Measurements from ENCODE around the gene TRIM29.
A peak's percentile ranks its signal among the peaks of the same experiment; 100 is the strongest.

The TRIM29 gene

DNA sequence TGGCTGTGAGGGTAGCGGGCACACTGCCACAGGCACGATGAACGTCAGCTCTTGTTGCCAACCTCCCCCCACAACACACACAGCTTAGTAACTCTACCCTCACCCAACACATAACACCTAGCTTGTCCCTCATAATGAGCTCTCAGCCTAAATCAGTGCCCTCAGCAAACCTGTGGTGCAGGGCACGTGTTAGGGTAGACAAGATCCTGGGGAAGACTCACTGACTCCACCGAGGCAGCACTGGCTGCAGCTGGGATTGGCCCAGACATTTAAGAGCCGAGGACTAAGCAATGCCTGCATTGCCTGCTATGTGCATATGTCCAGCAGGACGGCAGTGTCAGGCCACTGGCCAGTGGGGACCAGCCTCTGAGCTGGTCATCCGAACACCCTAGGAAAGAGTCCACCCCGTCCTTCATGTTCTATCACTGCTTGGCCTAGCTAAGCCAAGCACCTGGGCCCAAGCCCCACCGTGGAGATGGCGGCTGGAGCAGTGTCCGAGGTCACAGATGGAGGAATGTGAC, 32.9 kb upstream of the TRIM29 start:
- Histone ChIP-seq H3K14ac (ENCODE audit: low read length) (no peak overlapping the region), H2AK5ac (ENCODE audit: low read depth, low read length) (peak overlapping the region; percentile 6), H3K9ac (ENCODE audit: low read depth, low read length, poor library complexity) (peak overlapping the region; percentile 5), H3K27ac (replicated peaks; ENCODE audit: low read length) (no peak overlapping the region), H3K4me2 (ENCODE audit: insufficient read depth, low read length, poor library complexity, severe bottlenecking) (no peak overlapping the region), H2BK120ac (ENCODE audit: low read depth, low read length) (no peak overlapping the region), H2BK15ac (ENCODE audit: low read length) (peak overlapping the region; percentile 13), H4K8ac (ENCODE audit: low read depth, low read length) (no peak overlapping the region), H2BK5ac (ENCODE audit: low read length) (no peak overlapping the region), H3K4ac (ENCODE audit: low read length) (no peak overlapping the region), H3K27me3 (ENCODE audit: control insufficient read depth in 3 of 3, insufficient read depth in 3 of 3, low read depth in 1 of 3, low read length in 3 of 3) (peaks cover 0 to 56% (median 45%) of the 10 kb centered on the region in 3 experiments), H4K91ac (ENCODE audit: low read depth, low read length, poor library complexity) (no peak overlapping the region), H3K36me3 (replicated peaks in 1 of 2; ENCODE audit: control insufficient read depth in 2 of 2, insufficient read depth in 2 of 2, low read length in 2 of 2) (no peaks in the 10 kb centered on the region), H3K18ac (ENCODE audit: low read length) (peak overlapping the region; percentile 20), H3K23ac (ENCODE audit: low read depth, low read length, poor library complexity) (no peak overlapping the region), H3K9me3 (replicated peaks in 1 of 2; ENCODE audit: control insufficient read depth in 2 of 2, insufficient read depth in 1 of 2, low read depth in 1 of 2, low read length in 2 of 2) (peaks cover 0 to 2% of the 10 kb centered on the region in 2 donors), H3K4me1 (ENCODE audit: control insufficient read depth in 2 of 2, insufficient read depth in 1 of 2, low read depth in 1 of 2, low read length in 2 of 2) (peaks cover 5 to 7% of the 10 kb centered on the region in 2 donors), H2AFZ (ENCODE audit: low read length) (no peak overlapping the region), H2BK12ac (ENCODE audit: low read length) (peak overlapping the region; percentile 4), H3K79me1 (ENCODE audit: low read depth, low read length) (no peaks in the 10 kb centered on the region), H3K4me3 (ENCODE audit: low read length in 2 of 2) (no peak overlapping the region)
- WGBS, 2 donors (ENCODE audit: extremely low coverage in 2 of 2, insufficient read length in 2 of 2, insufficient replicate concordance in 1 of 2), result no CpG with 5 or more reads among the region's 12 CpGs
- no peak for DNase-seq (ENCODE audit: low spot score)

DNA sequence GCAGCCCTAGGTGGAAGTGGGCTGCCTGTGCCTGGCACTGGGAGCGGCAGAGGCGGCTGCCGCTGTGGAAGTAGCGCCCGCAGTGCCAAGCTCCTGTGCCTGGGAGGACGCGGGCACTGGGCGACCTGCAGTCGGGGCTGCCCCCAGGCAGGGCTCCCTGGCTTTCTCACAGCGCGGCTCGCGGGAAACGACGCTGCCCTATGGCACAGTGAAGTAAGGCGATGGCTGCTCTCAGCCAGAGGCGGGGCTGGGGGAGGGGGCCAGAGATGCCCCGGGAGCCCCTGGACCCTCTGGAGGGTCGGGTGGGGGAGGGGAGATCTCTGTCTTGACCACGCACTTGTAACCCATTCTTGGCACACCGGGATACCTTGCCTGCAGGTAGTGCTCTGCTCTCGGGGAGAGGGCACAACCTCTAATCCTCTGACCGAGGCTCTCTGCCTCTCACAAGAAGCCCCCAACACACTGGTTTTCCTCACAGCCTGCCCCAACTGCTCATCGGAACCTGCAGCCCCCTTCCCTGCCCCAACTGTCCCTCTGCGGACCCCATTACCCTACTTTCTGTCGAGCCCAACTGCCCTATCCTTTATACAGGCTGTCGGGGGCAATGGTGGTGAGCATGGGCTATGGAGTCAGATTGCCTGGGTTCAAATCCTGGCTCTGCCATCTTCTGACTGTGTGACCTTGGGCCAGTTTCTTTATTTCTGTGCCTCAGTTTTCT, 32.2 kb upstream of the TRIM29 start:
- no CpG with 5 or more reads among the region's 27 CpGs for WGBS, 2 donors (ENCODE audit: extremely low coverage in 2 of 2, insufficient read length in 2 of 2, insufficient replicate concordance in 1 of 2)
- Histone ChIP-seq H4K8ac (ENCODE audit: low read depth, low read length) (no peak overlapping the region), H2AK5ac (ENCODE audit: low read depth, low read length) (peak overlapping the region; percentile 50), H3K4me2 (ENCODE audit: insufficient read depth, low read length, poor library complexity, severe bottlenecking) (no peak overlapping the region), H2BK120ac (ENCODE audit: low read depth, low read length) (no peak overlapping the region), H3K27me3 (ENCODE audit: control insufficient read depth in 3 of 3, insufficient read depth in 3 of 3, low read depth in 1 of 3, low read length in 3 of 3) (peaks cover 0 to 56% (median 45%) of the 10 kb centered on the region in 3 experiments), H2BK5ac (ENCODE audit: low read length) (no peak overlapping the region), H3K23ac (ENCODE audit: low read depth, low read length, poor library complexity) (peak overlapping the region; percentile 18), H2BK15ac (ENCODE audit: low read length) (peak overlapping the region; percentile 61), H2BK12ac (ENCODE audit: low read length) (peak overlapping the region; percentile 27), H3K14ac (ENCODE audit: low read length) (no peak overlapping the region), H3K79me1 (ENCODE audit: low read depth, low read length) (no peaks in the 10 kb centered on the region), H4K91ac (ENCODE audit: low read depth, low read length, poor library complexity) (no peak overlapping the region), H3K4me3 (ENCODE audit: low read length in 2 of 2) (peak overlapping the region in 1 of 2 donors; percentile 54), H3K4me1 (ENCODE audit: control insufficient read depth in 2 of 2, insufficient read depth in 1 of 2, low read depth in 1 of 2, low read length in 2 of 2) (peaks cover 5 to 7% of the 10 kb centered on the region in 2 donors), H3K36me3 (replicated peaks in 1 of 2; ENCODE audit: control insufficient read depth in 2 of 2, insufficient read depth in 2 of 2, low read length in 2 of 2) (no peaks in the 10 kb centered on the region), H3K27ac (replicated peaks; ENCODE audit: low read length) (no peak overlapping the region), H3K18ac (ENCODE audit: low read length) (peak overlapping the region; percentile 80), H3K9ac (ENCODE audit: low read depth, low read length, poor library complexity) (no peak overlapping the region), H3K4ac (ENCODE audit: low read length) (no peak overlapping the region), H3K9me3 (replicated peaks in 1 of 2; ENCODE audit: control insufficient read depth in 2 of 2, insufficient read depth in 1 of 2, low read depth in 1 of 2, low read length in 2 of 2) (peaks cover 0 to 2% of the 10 kb centered on the region in 2 donors), H2AFZ (ENCODE audit: low read length) (no peak overlapping the region)
- no peak for DNase-seq (ENCODE audit: low spot score)

DNA sequence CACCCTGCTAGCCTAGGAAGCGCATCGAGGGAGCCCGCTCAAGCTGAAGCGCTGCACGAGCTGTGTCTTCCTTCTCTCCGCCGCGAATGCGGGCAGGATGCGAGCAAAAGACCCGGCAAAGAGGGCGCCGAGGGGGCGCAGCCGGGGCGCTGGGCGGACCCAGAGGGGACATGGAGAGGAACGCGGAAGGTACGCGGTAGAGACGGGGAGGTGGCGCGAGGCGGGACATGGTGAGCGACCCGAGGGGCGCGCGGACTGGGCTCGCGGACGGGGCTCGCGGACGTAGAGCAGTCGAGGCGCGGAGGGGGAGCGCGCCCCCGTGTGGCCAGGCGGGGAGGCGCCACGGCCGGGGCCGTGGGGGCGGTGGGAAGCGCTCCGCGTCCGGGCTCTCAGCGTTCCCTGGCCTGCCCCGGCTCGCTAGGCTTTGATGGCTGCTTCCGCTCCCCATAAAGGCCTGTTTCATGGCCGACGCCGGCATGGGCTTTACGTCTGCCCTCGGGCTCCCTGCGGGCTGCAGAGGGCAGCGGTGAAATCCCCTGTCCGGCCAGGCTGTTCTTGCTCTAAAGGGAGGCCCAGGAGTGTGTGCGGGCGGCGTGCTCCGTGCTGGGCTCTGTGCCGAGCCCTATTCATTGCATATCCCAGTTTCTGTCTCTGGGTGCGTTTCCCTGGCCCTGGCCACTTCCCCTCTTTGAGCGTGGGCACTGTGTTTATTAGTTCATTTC, 31.2 kb upstream of the TRIM29 start:
- no CpG with 5 or more reads among the region's 71 CpGs for WGBS, 2 donors (ENCODE audit: extremely low coverage in 2 of 2, insufficient read length in 2 of 2, insufficient replicate concordance in 1 of 2)
- Histone ChIP-seq H3K4me1 (ENCODE audit: control insufficient read depth in 2 of 2, insufficient read depth in 1 of 2, low read depth in 1 of 2, low read length in 2 of 2) (peaks cover 5 to 7% of the 10 kb centered on the region in 2 donors), H3K27me3 (ENCODE audit: control insufficient read depth in 3 of 3, insufficient read depth in 3 of 3, low read depth in 1 of 3, low read length in 3 of 3) (peaks cover 0 to 56% (median 45%) of the 10 kb centered on the region in 3 experiments)

More for the DNA sequence above, 31.2 kb upstream of the TRIM29 start:
- Histone ChIP-seq H3K36me3 (replicated peaks in 1 of 2; ENCODE audit: control insufficient read depth in 2 of 2, insufficient read depth in 2 of 2, low read length in 2 of 2) (no peaks in the 10 kb centered on the region), H2BK5ac (ENCODE audit: low read length) (peak overlapping the region; percentile 17), H2AFZ (ENCODE audit: low read length) (peak overlapping the region; percentile 95), H3K9me3 (replicated peaks in 1 of 2; ENCODE audit: control insufficient read depth in 2 of 2, insufficient read depth in 1 of 2, low read depth in 1 of 2, low read length in 2 of 2) (peaks cover 0 to 2% of the 10 kb centered on the region in 2 donors), H2BK15ac (ENCODE audit: low read length) (peak overlapping the region; percentile 61), H4K91ac (ENCODE audit: low read depth, low read length, poor library complexity) (no peak overlapping the region), H3K9ac (ENCODE audit: low read depth, low read length, poor library complexity) (peak overlapping the region; percentile 83), H3K4me2 (ENCODE audit: insufficient read depth, low read length, poor library complexity, severe bottlenecking) (peak overlapping the region; percentile 92), H2BK120ac (ENCODE audit: low read depth, low read length) (peak overlapping the region; percentile 43), H4K8ac (ENCODE audit: low read depth, low read length) (no peak overlapping the region), H3K4ac (ENCODE audit: low read length) (no peak overlapping the region), H3K27ac (replicated peaks; ENCODE audit: low read length) (no peak overlapping the region), H3K23ac (ENCODE audit: low read depth, low read length, poor library complexity) (peak overlapping the region; percentile 25), H2AK5ac (ENCODE audit: low read depth, low read length) (peak overlapping the region; percentile 50), H3K79me1 (ENCODE audit: low read depth, low read length) (no peaks in the 10 kb centered on the region), H3K18ac (ENCODE audit: low read length) (peak overlapping the region; percentile 96), H3K4me3 (ENCODE audit: low read length in 2 of 2) (peak overlapping the region; percentile 40 to 74), H2BK12ac (ENCODE audit: low read length) (no peak overlapping the region), H3K14ac (ENCODE audit: low read length) (no peak overlapping the region)
- DNase-seq (ENCODE audit: low spot score), result peak; percentile 81

Data from neuronal stem cell (in vitro differentiated cells).